ENCODE measurements around the gene MRAP2.

The MRAP2 gene

DNA sequence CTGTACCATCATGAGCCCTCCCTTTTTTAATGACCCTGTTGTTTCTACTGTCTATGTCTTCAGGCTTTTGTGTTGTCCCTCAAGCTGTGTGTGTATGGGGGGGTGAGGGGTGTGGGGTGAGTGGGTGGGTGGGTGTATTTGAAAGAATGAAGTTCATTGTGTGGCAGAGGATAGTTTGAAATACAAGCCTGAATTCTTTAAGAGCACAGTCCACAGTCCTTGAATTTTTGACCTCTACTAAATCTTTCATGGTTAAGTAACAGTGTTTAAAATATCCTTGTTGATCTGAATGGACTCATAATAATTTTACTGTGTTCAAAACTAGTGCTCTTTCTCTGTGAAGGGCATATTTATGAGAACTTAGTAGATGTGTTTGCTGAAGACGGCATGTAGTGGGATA, 10.0 kb downstream of the MRAP2 start:
- Histone ChIP-seq H3K9ac (ENCODE audit: insufficient read length) (no peak overlapping the region), H3K4me3 (no peak overlapping the region), H3K9me3 (ENCODE audit: low read depth, low read length) (no peaks in the 10 kb centered on the region), H3K36me3 (ENCODE audit: insufficient read depth, low read length) (no peaks in the 10 kb centered on the region), H3K27ac (no peak overlapping the region)
- TF ChIP-seq POLR2AphosphoS5 (IDR thresholded peaks at IDR 0.05; ENCODE audit: borderline replicate concordance, low read depth, low read length) (no peak), EZH2 (IDR thresholded peaks at IDR 0.05) (no peak), FOXP2 (optimal IDR thresholded peaks at IDR 0.05; ENCODE audit: control extremely low read depth, extremely low read length, insufficient read depth) (no peak)
- DNase-seq (ENCODE audit: low read depth, low spot score): no peak

DNA sequence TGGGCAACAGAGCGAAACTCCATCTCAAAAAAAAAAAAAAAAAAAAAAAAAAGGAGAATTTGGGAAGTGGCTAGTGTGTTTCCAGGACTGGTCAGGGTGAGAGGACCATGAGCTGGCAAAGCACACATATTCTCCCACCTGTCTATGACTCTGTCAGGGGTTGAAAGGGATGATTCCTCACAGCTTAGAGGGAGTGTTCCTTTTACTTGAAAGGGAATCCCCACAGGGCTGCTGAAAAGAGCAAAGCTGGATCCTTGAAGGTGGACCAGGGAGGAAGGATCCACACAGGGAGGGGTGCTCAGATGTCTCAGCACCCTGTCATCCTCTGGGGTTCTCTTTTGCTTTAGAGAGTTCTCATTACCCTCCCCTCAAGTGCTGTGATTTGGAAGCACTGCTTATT, 13.2 kb downstream of the MRAP2 start:
- no peak overlapping the region for H3K27ac ChIP-seq
- TF ChIP-seq EZH2 (IDR thresholded peaks at IDR 0.05): no peak
- TF ChIP-seq FOXP2 (optimal IDR thresholded peaks at IDR 0.05; ENCODE audit: control extremely low read depth, extremely low read length, insufficient read depth): no peak
- no peak for TF ChIP-seq POLR2AphosphoS5 (IDR thresholded peaks at IDR 0.05; ENCODE audit: borderline replicate concordance, low read depth, low read length)
- H3K9ac ChIP-seq (ENCODE audit: insufficient read length): no peak overlapping the region
- no peaks in the 10 kb centered on the region for H3K36me3 ChIP-seq (ENCODE audit: insufficient read depth, low read length)
- no peak for DNase-seq (ENCODE audit: low read depth, low spot score)
- no peak overlapping the region for H3K4me3 ChIP-seq
- no peaks in the 10 kb centered on the region for H3K9me3 ChIP-seq (ENCODE audit: low read depth, low read length)

DNA sequence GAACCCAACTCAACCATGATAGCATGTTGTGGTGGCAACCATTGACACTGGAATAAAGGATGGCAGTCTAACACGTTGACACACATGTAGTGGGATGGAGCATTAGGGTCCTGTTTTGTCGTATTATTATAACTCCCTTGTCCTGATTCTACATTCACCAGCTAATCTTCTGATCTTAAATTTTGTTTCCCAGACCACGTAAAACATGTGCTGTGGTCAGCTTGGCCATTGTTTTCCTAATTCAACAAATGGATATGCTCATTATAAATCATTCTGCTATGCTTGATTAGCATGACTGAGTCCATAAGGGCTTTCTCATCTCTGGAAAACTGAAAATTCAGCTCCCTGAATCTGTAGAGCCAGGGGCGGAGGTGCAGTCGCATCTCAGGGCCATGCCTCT, 15.0 kb downstream of the MRAP2 start:
- Histone ChIP-seq H3K36me3 (ENCODE audit: insufficient read depth, low read length) (no peaks in the 10 kb centered on the region), H3K27ac (no peak overlapping the region), H3K4me3 (no peak overlapping the region), H3K9me3 (ENCODE audit: low read depth, low read length) (no peaks in the 10 kb centered on the region), H3K9ac (ENCODE audit: insufficient read length) (no peak overlapping the region)
- TF ChIP-seq FOXP2 (optimal IDR thresholded peaks at IDR 0.05; ENCODE audit: control extremely low read depth, extremely low read length, insufficient read depth) (no peak), EZH2 (IDR thresholded peaks at IDR 0.05) (no peak), POLR2AphosphoS5 (IDR thresholded peaks at IDR 0.05; ENCODE audit: borderline replicate concordance, low read depth, low read length) (no peak)
- DNase-seq (ENCODE audit: low read depth, low spot score): no peak

DNA sequence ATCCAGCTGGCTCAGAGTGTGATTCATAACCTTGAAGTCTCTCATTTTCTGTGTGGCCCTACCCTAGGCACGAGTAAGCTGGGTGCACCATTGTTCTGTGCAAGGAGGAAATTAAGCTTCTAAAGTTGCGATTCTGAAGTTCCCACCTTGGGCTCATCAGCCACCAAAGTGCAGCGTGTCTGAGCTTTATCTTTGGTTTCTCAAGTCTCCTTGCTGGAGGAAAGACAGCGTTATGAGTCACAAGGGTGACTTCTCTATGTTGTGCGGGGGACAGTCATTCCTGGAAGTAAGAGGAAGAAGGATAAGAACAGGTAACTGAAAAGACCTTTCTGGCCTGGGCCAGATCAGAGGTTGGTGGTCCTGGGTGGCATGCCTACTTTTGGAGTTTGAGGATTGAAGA, 16.8 kb downstream of the MRAP2 start:
- no peak overlapping the region for H3K27ac ChIP-seq
- H3K9me3 ChIP-seq (ENCODE audit: low read depth, low read length): no peaks in the 10 kb centered on the region
- TF ChIP-seq EZH2 (IDR thresholded peaks at IDR 0.05): no peak
- TF ChIP-seq POLR2AphosphoS5 (IDR thresholded peaks at IDR 0.05; ENCODE audit: borderline replicate concordance, low read depth, low read length): no peak
- TF ChIP-seq FOXP2 (optimal IDR thresholded peaks at IDR 0.05; ENCODE audit: control extremely low read depth, extremely low read length, insufficient read depth): no peak
- H3K4me3 ChIP-seq: no peak overlapping the region
- no peak for DNase-seq (ENCODE audit: low read depth, low spot score)
- H3K9ac ChIP-seq (ENCODE audit: insufficient read length): no peak overlapping the region
- H3K36me3 ChIP-seq (ENCODE audit: insufficient read depth, low read length): no peaks in the 10 kb centered on the region

DNA sequence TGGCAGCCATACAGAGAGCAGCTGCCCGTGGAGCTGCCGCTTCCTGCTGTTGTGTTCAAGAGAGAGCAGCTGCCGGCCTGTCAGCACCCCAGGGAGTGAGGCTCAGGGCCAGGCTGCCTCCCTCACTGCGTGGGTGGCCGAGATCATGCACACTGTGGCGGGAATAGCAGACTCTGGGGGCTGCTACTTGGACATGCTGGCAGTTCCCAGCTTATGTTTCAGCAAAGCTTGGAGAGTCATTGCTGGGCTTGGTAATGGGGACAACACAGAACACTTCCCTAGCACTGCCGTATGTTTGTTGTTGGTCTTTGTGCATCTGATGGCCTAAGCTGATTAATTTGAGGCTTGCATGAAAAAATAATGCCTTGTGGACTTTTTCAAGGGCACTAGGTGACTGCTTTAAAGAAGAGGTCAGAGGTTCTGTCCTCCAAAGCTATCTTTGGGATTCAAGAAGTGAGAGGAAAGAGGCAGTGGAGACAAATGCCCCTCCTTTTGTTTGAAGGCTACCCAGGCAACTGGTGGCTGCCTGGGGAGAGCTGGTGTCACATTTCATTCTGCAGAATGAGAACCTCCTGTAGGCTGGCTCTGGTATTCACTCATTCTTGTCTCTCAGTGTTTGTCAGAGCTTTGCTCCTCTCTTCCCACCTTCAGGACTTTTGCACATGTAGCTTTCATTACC, 18.8 kb downstream of the MRAP2 start:
- Histone ChIP-seq H3K36me3 (ENCODE audit: insufficient read depth, low read length) (no peaks in the 10 kb centered on the region), H3K9me3 (ENCODE audit: low read depth, low read length) (no peaks in the 10 kb centered on the region), H3K4me3 (peak overlapping the region; percentile 64), H3K27ac (no peak overlapping the region), H3K9ac (ENCODE audit: insufficient read length) (no peak overlapping the region)
- DNase-seq (ENCODE audit: low read depth, low spot score): no peak
- no peak for TF ChIP-seq POLR2AphosphoS5 (IDR thresholded peaks at IDR 0.05; ENCODE audit: borderline replicate concordance, low read depth, low read length)
- no peak for TF ChIP-seq FOXP2 (optimal IDR thresholded peaks at IDR 0.05; ENCODE audit: control extremely low read depth, extremely low read length, insufficient read depth)
- no peak for TF ChIP-seq EZH2 (IDR thresholded peaks at IDR 0.05)

DNA sequence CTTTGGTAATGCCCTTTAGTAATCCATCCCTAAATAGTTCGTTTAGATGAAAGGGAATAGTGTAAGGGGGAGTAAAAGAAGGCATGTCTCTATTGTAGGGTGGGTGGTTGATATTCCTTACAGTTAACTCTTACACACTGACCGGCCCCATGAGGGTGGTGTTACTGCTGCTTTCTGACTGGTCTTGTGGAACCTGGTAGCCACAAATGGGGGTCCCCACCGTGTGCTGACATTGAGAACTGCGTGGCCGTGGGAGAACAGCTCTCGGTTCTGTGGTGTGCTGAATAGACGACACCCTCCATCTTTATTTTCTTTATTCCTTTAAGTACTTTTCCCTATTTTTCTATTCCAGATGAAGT, 19.3 kb downstream of the MRAP2 start:
- H3K9ac ChIP-seq (ENCODE audit: insufficient read length): no peak overlapping the region
- DNase-seq (ENCODE audit: low read depth, low spot score): no peak
- no peaks in the 10 kb centered on the region for H3K36me3 ChIP-seq (ENCODE audit: insufficient read depth, low read length)
- H3K27ac ChIP-seq: no peak overlapping the region
- no peak for TF ChIP-seq POLR2AphosphoS5 (IDR thresholded peaks at IDR 0.05; ENCODE audit: borderline replicate concordance, low read depth, low read length)
- no peak for TF ChIP-seq EZH2 (IDR thresholded peaks at IDR 0.05)
- TF ChIP-seq FOXP2 (optimal IDR thresholded peaks at IDR 0.05; ENCODE audit: control extremely low read depth, extremely low read length, insufficient read depth): no peak
- H3K4me3 ChIP-seq: peak overlapping the region; percentile 64; the same call in 1 of the 2 replicates
- no peaks in the 10 kb centered on the region for H3K9me3 ChIP-seq (ENCODE audit: low read depth, low read length)

DNA sequence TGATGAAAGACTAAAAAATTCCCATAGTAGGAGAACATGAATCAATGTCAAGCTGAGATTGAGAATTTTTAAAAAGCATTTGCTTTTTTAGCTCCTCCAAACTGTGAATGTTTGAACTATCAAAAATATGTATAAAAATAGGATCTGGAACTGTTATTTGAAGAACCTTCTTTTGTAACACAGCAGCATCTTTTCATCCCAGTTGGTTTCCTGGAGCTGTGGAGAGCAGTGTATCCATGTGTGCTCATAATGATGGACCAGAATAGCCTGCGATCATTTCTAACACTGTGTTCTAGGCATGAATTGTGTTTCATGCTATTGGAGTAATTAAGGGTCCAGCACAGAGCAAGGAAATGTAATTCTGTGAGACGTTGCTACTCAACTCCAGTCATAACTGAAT, 22.1 kb downstream of the MRAP2 start:
- TF ChIP-seq EZH2 (IDR thresholded peaks at IDR 0.05) (no peak), FOXP2 (optimal IDR thresholded peaks at IDR 0.05; ENCODE audit: control extremely low read depth, extremely low read length, insufficient read depth) (no peak), POLR2AphosphoS5 (IDR thresholded peaks at IDR 0.05; ENCODE audit: borderline replicate concordance, low read depth, low read length) (no peak)
- Histone ChIP-seq H3K27ac (no peak overlapping the region), H3K9ac (ENCODE audit: insufficient read length) (no peak overlapping the region), H3K36me3 (ENCODE audit: insufficient read depth, low read length) (no peaks in the 10 kb centered on the region), H3K9me3 (ENCODE audit: low read depth, low read length) (no peaks in the 10 kb centered on the region), H3K4me3 (no peak overlapping the region)
- no peak for DNase-seq (ENCODE audit: low read depth, low spot score)

DNA sequence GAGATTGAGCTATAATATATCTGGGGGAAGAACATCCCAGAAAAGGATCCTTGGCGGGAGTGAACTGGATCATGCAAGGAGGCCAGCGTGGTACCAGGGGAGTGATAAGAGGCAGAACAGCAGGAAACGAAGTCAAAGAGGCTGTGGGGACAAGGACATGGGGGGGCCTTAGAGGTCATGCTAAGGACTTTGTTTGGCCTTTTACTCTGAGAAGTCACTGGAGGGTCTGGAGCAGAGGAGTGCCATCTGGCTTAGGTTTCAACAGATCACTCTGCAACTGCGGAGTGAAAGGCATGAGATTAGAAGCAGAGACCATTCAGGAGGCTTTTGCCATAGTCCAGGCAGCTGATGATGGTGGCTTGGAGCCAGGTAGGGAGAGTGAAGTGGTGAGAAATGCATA, 24.3 kb downstream of the MRAP2 start:
- no peak for TF ChIP-seq POLR2AphosphoS5 (IDR thresholded peaks at IDR 0.05; ENCODE audit: borderline replicate concordance, low read depth, low read length)
- TF ChIP-seq EZH2 (IDR thresholded peaks at IDR 0.05): no peak
- no peak for TF ChIP-seq FOXP2 (optimal IDR thresholded peaks at IDR 0.05; ENCODE audit: control extremely low read depth, extremely low read length, insufficient read depth)
- DNase-seq (ENCODE audit: low read depth, low spot score): no peak
- H3K9me3 ChIP-seq (ENCODE audit: low read depth, low read length): no peaks in the 10 kb centered on the region
- H3K36me3 ChIP-seq (ENCODE audit: insufficient read depth, low read length): no peaks in the 10 kb centered on the region
- H3K9ac ChIP-seq (ENCODE audit: insufficient read length): no peak overlapping the region
- H3K27ac ChIP-seq: no peak overlapping the region
- no peak overlapping the region for H3K4me3 ChIP-seq

DNA sequence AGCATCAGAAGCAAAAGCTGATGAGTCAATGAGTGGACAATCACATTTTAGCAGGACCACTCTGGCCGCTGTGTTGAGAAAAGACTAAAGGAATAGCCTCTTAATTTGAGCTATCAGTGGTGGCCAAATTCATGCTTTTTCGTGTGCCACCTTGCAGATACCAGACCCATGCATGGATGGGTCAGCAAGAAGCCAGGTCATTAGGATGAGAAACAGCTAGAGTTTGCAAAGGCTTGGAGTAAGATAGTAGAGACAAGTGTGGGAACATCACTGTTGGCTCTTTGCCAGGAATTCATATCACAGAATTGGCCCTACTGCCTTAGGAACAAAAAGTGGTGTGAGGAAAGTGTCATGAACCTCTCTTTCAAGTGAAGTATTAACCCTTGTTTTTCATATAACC, 25.5 kb downstream of the MRAP2 start:
- Histone ChIP-seq H3K36me3 (ENCODE audit: insufficient read depth, low read length) (no peaks in the 10 kb centered on the region), H3K9me3 (ENCODE audit: low read depth, low read length) (no peaks in the 10 kb centered on the region), H3K9ac (ENCODE audit: insufficient read length) (no peak overlapping the region), H3K4me3 (no peak overlapping the region), H3K27ac (no peak overlapping the region)
- no peak for DNase-seq (ENCODE audit: low read depth, low spot score)
- TF ChIP-seq EZH2 (IDR thresholded peaks at IDR 0.05) (no peak), FOXP2 (optimal IDR thresholded peaks at IDR 0.05; ENCODE audit: control extremely low read depth, extremely low read length, insufficient read depth) (no peak)

Data from SK-N-MC (cell line).